Progenitor cell of endocrine pancreas (in vitro differentiated cells): ENCODE data around the gene TRIM44. TPM values are rescaled to one million over a fixed set of nuclear protein-coding genes. Genes with fewer than 3 reads are reported as not detected.
"Not testable (repeated sequence)": the region's sequence is repeated elsewhere in the genome, so short reads cannot be mapped to it uniquely, and the experiment has no call there.

Experiments used
- DNase-seq: peaks from one replicate; pipeline ENCODE4 v3.0.0; 2021; ENCODE audit warnings: low spot score; ENCODE audit not compliant: unreplicated experiment
- H3K27ac Mint-ChIP-seq: 2 replicates; pipeline ENCODE4 v1.8.0; 2021; ENCODE audit warnings: mild to moderate bottlenecking, moderate library complexity, mixed read lengths
- H3K27me3 Mint-ChIP-seq: 2 replicates; pipeline ENCODE4 v1.8.0; 2021; ENCODE audit warnings: mixed read lengths
- H3K36me3 Mint-ChIP-seq: 2 replicates; pipeline ENCODE4 v1.8.0; 2022; ENCODE audit warnings: mixed read lengths; ENCODE audit not compliant: insufficient read depth
- H3K4me1 Mint-ChIP-seq: 2 replicates; pipeline ENCODE4 v1.8.0; 2021; ENCODE audit warnings: low read depth, mixed read lengths
- H3K4me3 Mint-ChIP-seq: 2 replicates; pipeline ENCODE4 v1.8.0; 2021; ENCODE audit warnings: low read depth, mild to moderate bottlenecking, moderate library complexity, mixed read lengths
- H3K9me3 Mint-ChIP-seq: 2 replicates; pipeline ENCODE4 v1.8.0; 2021; ENCODE audit warnings: low read depth, mixed read lengths
- CTCF ChIP-seq: fragments of 200-600 bp; sonication (generic); IDR thresholded peaks from one replicate; pipeline ENCODE4 v1.5.0; 2021; ENCODE audit warnings: antibody characterized with exemption, mild to moderate bottlenecking; ENCODE audit not compliant: unreplicated experiment
- total RNA-seq: library from RNA; stranded (reverse); gene quantifications from 2 replicates; pipeline ENCODE4 v1.2.1, GENCODE V29; 2021

TRIM44 gene
- total RNA-seq, 1 donor from 2014 or later, result 65.1 TPM

- H3K27me3 Mint-ChIP-seq, result no peaks in the 10 kb centered on the region
- TF ChIP-seq CTCF, result no peak
- H3K27ac Mint-ChIP-seq, result no peak overlapping the region
- H3K9me3 Mint-ChIP-seq, result peaks cover 9% of the 10 kb centered on the region
- H3K4me1 Mint-ChIP-seq, result peaks cover 14% of the 10 kb centered on the region
- peaks cover 17% of the 10 kb centered on the region for H3K36me3 Mint-ChIP-seq
- DNase-seq, result no peak
- no peak overlapping the region for H3K4me3 Mint-ChIP-seq
Observed at GRCh38 chr11:35766651-35767050, 104.1 kb downstream of the TRIM44 start.

- not testable (repeated sequence) for H3K27me3 Mint-ChIP-seq, H3K27ac Mint-ChIP-seq, H3K4me3 Mint-ChIP-seq, H3K4me1 Mint-ChIP-seq, DNase-seq
- peaks cover 25% of the 10 kb centered on the region for H3K9me3 Mint-ChIP-seq
- peaks cover 34% of the 10 kb centered on the region for H3K36me3 Mint-ChIP-seq
Observed at GRCh38 chr11:35770425-35770824, 107.8 kb downstream of the TRIM44 start.

- no peak for DNase-seq
- no peak for TF ChIP-seq CTCF
- Mint-ChIP-seq H3K9me3 (peaks cover 30% of the 10 kb centered on the region), H3K27ac (no peak overlapping the region), H3K27me3 (no peaks in the 10 kb centered on the region), H3K4me3 (no peak overlapping the region), H3K36me3 (peaks cover 37% of the 10 kb centered on the region), H3K4me1 (no peaks in the 10 kb centered on the region)
Observed at GRCh38 chr11:35771722-35772121, 109.1 kb downstream of the TRIM44 start.

GRCh38 chr11:35777241-35777640, 114.7 kb downstream of the TRIM44 start:
- not testable (repeated sequence) for DNase-seq, H3K27ac Mint-ChIP-seq, H3K27me3 Mint-ChIP-seq, H3K4me1 Mint-ChIP-seq, H3K4me3 Mint-ChIP-seq
- Mint-ChIP-seq H3K9me3 (peaks cover 33% of the 10 kb centered on the region), H3K36me3 (peaks cover 32% of the 10 kb centered on the region)

GRCh38 chr11:35778943-35779342, 116.4 kb downstream of the TRIM44 start:
- not testable (repeated sequence) for H3K27ac Mint-ChIP-seq, H3K4me3 Mint-ChIP-seq, DNase-seq, H3K27me3 Mint-ChIP-seq, H3K4me1 Mint-ChIP-seq
- H3K36me3 Mint-ChIP-seq, result peaks cover 18% of the 10 kb centered on the region
- H3K9me3 Mint-ChIP-seq, result peaks cover 22% of the 10 kb centered on the region

- no peak overlapping the region for H3K27ac Mint-ChIP-seq
- peaks cover 15% of the 10 kb centered on the region for H3K36me3 Mint-ChIP-seq
- peaks cover 7% of the 10 kb centered on the region for H3K4me1 Mint-ChIP-seq
- H3K4me3 Mint-ChIP-seq, result no peak overlapping the region
- DNase-seq, result no peak
- peaks cover 18% of the 10 kb centered on the region for H3K9me3 Mint-ChIP-seq
- H3K27me3 Mint-ChIP-seq, result no peaks in the 10 kb centered on the region
- TF ChIP-seq CTCF, result no peak
Observed at GRCh38 chr11:35779409-35779808, 116.8 kb downstream of the TRIM44 start.

GRCh38 chr11:35780951-35781860, 118.6 kb downstream of the TRIM44 start:
- no peak overlapping the region for H3K4me3 Mint-ChIP-seq

More at GRCh38 chr11:35780951-35781860, 118.6 kb downstream of the TRIM44 start:
- TF ChIP-seq CTCF, result no peak
- Mint-ChIP-seq H3K4me1 (peaks cover 15% of the 10 kb centered on the region), H3K36me3 (peaks cover 10% of the 10 kb centered on the region), H3K9me3 (peaks cover 15% of the 10 kb centered on the region), H3K27ac (no peak overlapping the region), H3K27me3 (no peaks in the 10 kb centered on the region)
- DNase-seq, result no peak
